ENCODE results near the gene IL13RA1. TPM values are rescaled to one million over a fixed set of nuclear protein-coding genes. Genes with fewer than 3 reads are reported as not detected.

The IL13RA1 gene
- total and polyA plus RNA-seq, 2 of the 13 experiments (the other 11 are each of a cell fraction or from before 2014, with no cell fraction given), result 56.6 to 73.5 TPM

GRCh38 chrX:118755633-118756032 is 28.2 kb downstream of the IL13RA1 start:
- in situ Hi-C loops (cut with HindIII; ENCODE audit: extremely low pct_ligation_motif_present, low pct_unique_long_range_greater_than_20kb) (no loop called here), intact Hi-C loops (cut with micrococcal nuclease; ENCODE audit: unreplicated experiment) (loop anchor here (5.0 kb wide), 1 partner anchor 482 kb away; the partner anchor contains the start of gene PGRMC1)
- no peak overlapping the region for H3K4me3 ChIP-seq (replicated peaks in 1 of 3; ENCODE audit: insufficient read depth in 1 of 3, low read depth in 2 of 3, low read length in 3 of 3)
- H3K36me3 ChIP-seq (replicated peaks in 1 of 2; ENCODE audit: control insufficient read depth in 1 of 2, insufficient read depth in 2 of 2, low read length in 2 of 2), result peaks cover 5 to 23% of the 10 kb centered on the region in 2 experiments; a peak in 4 of 5 replicates
- H3K9me3 ChIP-seq (ENCODE audit: low read length), result no peaks in the 10 kb centered on the region
- WGBS (ENCODE audit: low lambda C conversion rate), result 99% methylated on average over 4 of the region's 4 CpGs
- H3K4me1 ChIP-seq (ENCODE audit: insufficient read depth, low read length), result no peaks in the 10 kb centered on the region
- H3K4me2 ChIP-seq (ENCODE audit: low read depth, low read length), result no peak overlapping the region
- no peaks in the 10 kb centered on the region for H3K79me2 ChIP-seq (ENCODE audit: insufficient read depth, low read length)
- ChIA-PET CTCF (ENCODE audit: low intra/inter-chr PET ratio, low total read pairs) (no interaction called here), POLR2A (no interaction called here)
- no peak overlapping the region for H2AFZ ChIP-seq (ENCODE audit: low read length)
- H4K20me1 ChIP-seq (ENCODE audit: insufficient read depth, low read length), result no peaks in the 10 kb centered on the region
- DNase-seq (ENCODE audit: low spot score) (no peak), FAIRE-seq (no peak), ATAC-seq (no peak)
- no peak overlapping the region for H3K9ac ChIP-seq (ENCODE audit: insufficient read depth, low read depth, low read length)
- no peak overlapping the region for H3K27ac ChIP-seq (ENCODE audit: extremely low read length, insufficient read depth, low read length)
- no peaks in the 10 kb centered on the region for H3K27me3 ChIP-seq (ENCODE audit: control insufficient read depth in 1 of 2, insufficient read depth in 2 of 2, low read length in 2 of 2)
- BruUV-seq (replicated peaks), result no TSS peak
- TF ChIP-seq ZNF784 (CRISPR knock-in tag; IDR thresholded peaks at IDR 0.05; ENCODE audit: borderline replicate concordance) (no peak), FOXM1 (CRISPR knock-in tag; IDR thresholded peaks at IDR 0.05) (no peak), NCOR1 (IDR thresholded peaks at IDR 0.05; ENCODE audit: borderline replicate concordance, low read length) (no peak), TFDP1 (CRISPR knock-in tag; IDR thresholded peaks at IDR 0.05; ENCODE audit: borderline replicate concordance) (no peak), ZNF543 (CRISPR knock-in tag; IDR thresholded peaks at IDR 0.05) (no peak), ZNF615 (CRISPR knock-in tag; IDR thresholded peaks at IDR 0.05; ENCODE audit: borderline replicate concordance) (no peak), TP53 (CRISPR knock-in tag; conservative IDR thresholded peaks at IDR 0.05) (no peak), ZNF382 (CRISPR knock-in tag; IDR thresholded peaks at IDR 0.05; ENCODE audit: borderline replicate concordance) (no peak), ADNP (CRISPR knock-in tag; IDR thresholded peaks at IDR 0.05) (no peak), CSRNP1 (CRISPR knock-in tag; IDR thresholded peaks at IDR 0.05) (no peak), ZNF33A (CRISPR knock-in tag; IDR thresholded peaks at IDR 0.05; ENCODE audit: borderline replicate concordance) (no peak), SPEN (CRISPR knock-in tag; IDR thresholded peaks at IDR 0.05; ENCODE audit: low read depth) (no peak), HOXA9 (CRISPR knock-in tag; IDR thresholded peaks at IDR 0.05; ENCODE audit: borderline replicate concordance) (no peak), ZNF770 (CRISPR knock-in tag; IDR thresholded peaks at IDR 0.05) (no peak), PAXIP1 (CRISPR knock-in tag; conservative IDR thresholded peaks at IDR 0.05) (no peak), KMT2B (CRISPR knock-in tag; IDR thresholded peaks at IDR 0.05) (no peak)
